Upper lobe of left lung (tissue), 4 donors: ENCODE measurements around the gene RFK.

Experiments used
- CTCF ChIP-seq, 6 experiments: fragments of 450-650 bp in 4 of 6; fragments of 200-600 bp in 2 of 6; sonication (generic) in 2 of 6; IDR thresholded peaks; one replicate each; pipeline ENCODE4 v1.5.1; 2016 to 2019; ENCODE audit warnings: antibody characterized with exemption in 6 of 6
- POLR2A ChIP-seq, 4 donors: fragments of 450-650 bp; IDR thresholded peaks; one replicate each; pipeline ENCODE4 v1.5.1; 2016 to 2017; ENCODE audit warnings: antibody characterized with exemption in 4 of 4, mild to moderate bottlenecking in 2 of 4
- POLR2AphosphoS5 ChIP-seq, 2 donors: sonication (generic); formaldehyde crosslinking; IDR thresholded peaks; one replicate each; pipeline ENCODE4 v1.5.1; 2017; ENCODE audit warnings: antibody characterized with exemption in 2 of 2

GRCh38 chr9:76401176-76401575, 7.0 kb upstream of the RFK start:
- TF ChIP-seq POLR2A (IDR thresholded peaks at IDR 0.05) (no peak), CTCF (IDR thresholded peaks at IDR 0.05) (no peak), POLR2AphosphoS5 (IDR thresholded peaks at IDR 0.05) (no peak)
